Transverse colon (tissue), 4 donors: ENCODE data around the gene FAH.

Experiments
- CTCF ChIP-seq, 5 experiments: fragments of 200-600 bp in 3 of 5; fragments of 450-650 bp in 2 of 5; sonication (generic) in 3 of 5; IDR thresholded peaks; 1 replicate in 2 of 5; 2 replicates in 3 of 5; pipeline ENCODE4 v1.5.1; 2016 to 2017; ENCODE audit warnings: antibody characterized with exemption in 5 of 5, inconsistent platforms in 3 of 5, mild to moderate bottlenecking in 2 of 5, moderate library complexity in 1 of 5
- EP300 ChIP-seq: sonication (generic); formaldehyde crosslinking; IDR thresholded peaks from one replicate; pipeline ENCODE4 v1.6.1; 2017; ENCODE audit warnings: antibody characterized with exemption, low read depth
- POLR2A ChIP-seq: fragments of 450-650 bp; IDR thresholded peaks from one replicate; pipeline ENCODE4 v1.6.1; 2016; ENCODE audit warnings: antibody characterized with exemption, mild to moderate bottlenecking, moderate library complexity
- POLR2AphosphoS5 ChIP-seq, 3 donors: sonication (generic); formaldehyde crosslinking; IDR thresholded peaks; one replicate each; pipeline ENCODE4 v1.6.1; 2016; ENCODE audit warnings: antibody characterized with exemption in 3 of 3

DNA sequence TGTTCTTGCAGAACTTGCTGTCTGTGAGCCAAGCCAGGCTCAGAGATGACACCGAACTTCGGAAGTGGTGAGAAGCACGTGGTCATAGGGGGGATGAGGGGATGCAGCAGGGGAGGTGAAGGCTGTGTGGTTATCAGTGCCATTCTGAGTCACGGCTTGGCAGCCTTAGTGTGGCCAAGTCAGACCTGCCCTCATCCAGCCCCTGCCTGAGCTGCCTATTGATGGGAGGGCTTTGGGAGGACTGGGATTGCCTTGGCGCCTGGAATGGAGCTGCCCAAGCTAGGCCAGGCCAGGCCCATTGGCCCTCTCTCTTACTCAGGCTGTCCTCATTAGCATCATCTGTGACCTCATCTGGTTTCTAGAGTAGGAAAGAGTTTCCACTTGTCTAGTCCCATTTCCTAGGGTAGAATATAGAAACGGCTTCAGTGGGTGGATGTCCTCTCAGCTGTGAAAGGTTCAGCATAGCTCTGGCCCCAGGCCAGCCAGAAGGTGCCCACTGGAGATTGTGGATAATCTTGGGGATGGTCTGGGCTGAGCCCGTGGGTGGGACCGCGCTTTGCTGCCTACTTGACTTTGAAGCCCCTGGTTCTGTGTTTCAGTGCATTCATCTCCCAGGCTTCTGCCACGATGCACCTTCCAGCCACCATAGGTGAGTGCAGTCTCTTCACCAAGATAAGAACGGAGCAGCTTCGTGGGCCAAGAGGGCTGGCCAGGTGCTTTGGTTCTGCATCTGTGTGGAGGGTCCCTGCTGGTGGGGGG lies 7.2 kb downstream of the FAH start:
- TF ChIP-seq CTCF (IDR thresholded peaks at IDR 0.05) (no peak), EP300 (no peak), POLR2A (no peak), POLR2AphosphoS5 (IDR thresholded peaks at IDR 0.05) (no peak)
